Midbrain (tissue), 1 donor: ENCODE data around the gene HSPB9.
"Not testable (repeated sequence)": the region's sequence is repeated elsewhere in the genome, so short reads cannot be mapped to it uniquely, and the experiment has no call there.

Experiments used
- DNase-seq: peaks from one replicate; lab custom pipeline; 2025; lab: John Stamatoyannopoulos, UW

Gene HSPB9

DNA sequence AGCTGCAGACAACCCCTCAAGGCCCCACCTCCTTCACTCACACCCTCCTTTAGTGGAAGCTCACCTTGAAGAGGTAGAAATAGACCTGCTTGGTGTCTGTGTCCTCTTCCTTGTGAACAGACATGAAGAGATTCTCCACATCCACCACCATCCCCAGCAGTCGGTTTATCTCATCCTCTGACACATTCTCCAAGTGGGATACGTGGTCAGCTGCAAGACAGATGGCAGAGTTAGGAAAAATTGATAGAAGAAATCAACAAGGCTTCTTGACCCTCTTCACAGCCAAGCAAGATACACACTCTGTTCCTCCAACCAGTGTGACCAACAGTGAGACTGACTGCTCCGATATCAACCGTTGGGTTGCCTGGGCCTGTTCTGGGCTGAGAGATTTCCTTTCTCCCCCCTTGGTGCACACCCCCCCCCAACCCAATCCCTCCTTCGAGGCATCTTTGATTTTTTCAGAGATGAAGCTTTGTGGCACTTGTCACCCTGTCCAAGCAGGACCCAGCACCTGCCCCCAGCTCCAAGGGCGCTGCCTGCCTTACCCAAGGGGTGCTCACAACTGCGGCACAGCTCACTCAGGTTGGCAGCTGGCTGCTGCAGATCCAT lies 2.3 kb upstream of the HSPB9 start:
- DNase-seq: no peak

GRCh38 chr17:42120770-42121769 lies 1.5 kb upstream of the HSPB9 start, which contains the start of gene KAT2A:
Gene KAT2A, minus strand, starts transcription at chr17:42121367. Its CDS starts 63 bp downstream, at chr17:42121304.
- peak; percentile 90 for DNase-seq

- DNase-seq: no peak
Observed at GRCh38 chr17:42124256-42124655, 1.7 kb downstream of the HSPB9 start.

GRCh38 chr17:42125565-42125964 lies 3.0 kb downstream of the HSPB9 start:
- DNase-seq: no peak

GRCh38 chr17:42126836-42127235 lies 4.2 kb downstream of the HSPB9 start:
- no peak for DNase-seq

DNA sequence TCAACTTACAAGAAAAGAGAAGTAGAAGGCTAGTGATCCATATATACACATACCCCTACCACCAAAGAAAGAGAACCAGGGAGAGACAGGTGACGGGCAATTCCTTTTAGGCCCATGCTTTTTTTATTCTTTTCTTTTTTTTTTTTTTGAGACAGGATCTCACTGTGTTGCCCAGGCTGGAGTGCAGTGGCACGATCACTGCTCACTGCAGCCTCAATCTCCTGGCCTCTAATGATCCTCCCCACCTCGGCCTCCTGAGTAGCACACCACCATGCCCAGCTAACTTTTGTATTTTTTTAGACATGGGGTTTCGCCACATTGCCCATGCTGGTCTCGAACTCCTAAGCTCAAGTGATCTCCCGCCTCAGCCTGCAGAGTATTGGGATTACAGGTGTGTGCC lies 4.8 kb downstream of the HSPB9 start:
- DNase-seq: no peak

DNA sequence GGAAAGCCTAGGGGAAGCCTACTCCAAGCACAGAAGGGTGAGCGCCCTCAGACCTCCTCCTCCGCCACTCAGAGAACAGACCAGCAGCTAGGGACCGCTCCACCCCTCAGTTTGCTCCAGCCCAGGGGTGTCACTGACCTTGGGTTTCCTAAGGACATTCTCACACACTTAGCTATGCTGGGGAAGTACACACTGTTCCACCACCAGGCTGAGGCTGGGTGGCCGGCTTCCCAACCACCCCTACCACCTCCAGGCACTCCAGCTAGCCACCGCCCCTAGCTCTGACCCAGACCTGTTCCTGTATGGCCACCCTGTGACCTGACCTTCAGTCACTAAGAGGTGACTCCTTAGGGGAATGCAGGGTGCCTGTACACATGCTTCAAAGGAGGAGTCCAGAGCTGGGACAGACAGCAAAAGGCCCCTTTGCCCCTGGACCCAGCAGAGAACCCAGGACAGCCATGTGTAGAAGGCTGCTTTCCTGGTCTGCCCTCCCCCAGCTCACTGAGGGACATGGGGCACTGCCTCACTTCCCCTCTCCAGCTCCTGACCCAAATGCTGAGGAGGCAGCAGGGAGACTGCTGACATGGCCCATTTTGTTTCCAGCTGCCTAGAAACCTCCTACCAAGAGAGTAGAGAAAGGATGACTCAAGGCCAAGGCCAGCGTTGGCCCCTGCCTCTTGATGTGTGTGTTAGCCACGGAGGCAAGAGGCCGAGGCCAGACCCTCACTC lies 6.7 kb downstream of the HSPB9 start:
- DNase-seq: peak; percentile 27

DNA sequence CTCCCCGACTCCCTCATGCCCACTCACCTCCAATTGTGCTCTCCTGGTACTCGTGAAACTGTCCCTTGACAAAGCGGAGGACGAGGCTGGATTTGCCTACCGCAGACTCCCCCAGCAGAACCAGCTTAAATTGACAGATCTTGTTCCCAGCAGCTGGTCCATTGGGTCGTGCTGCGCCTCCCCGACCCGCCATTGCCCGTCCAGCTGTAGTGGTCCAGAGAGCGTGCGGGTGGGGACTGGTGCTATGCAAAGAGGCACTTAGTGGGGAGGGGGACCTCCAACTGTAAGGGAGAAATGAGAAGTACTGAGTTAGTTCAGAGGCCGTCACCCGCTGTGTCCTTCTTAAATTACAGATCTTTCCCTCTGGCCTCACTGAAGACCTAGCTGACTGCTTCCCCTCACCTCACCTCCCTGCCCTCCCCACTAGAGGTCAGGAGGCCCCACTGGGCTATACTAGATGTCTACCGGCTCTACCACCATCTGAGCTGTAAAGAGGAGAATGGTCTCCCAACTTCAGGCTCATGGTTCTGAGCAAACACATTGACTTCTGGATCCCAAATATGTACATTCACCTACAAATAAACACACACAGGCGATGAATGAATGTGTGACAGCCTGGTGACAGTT lies 7.8 kb downstream of the HSPB9 start:
- no peak for DNase-seq

GRCh38 chr17:42131232-42131631 lies 8.6 kb downstream of the HSPB9 start:
- DNase-seq: no peak

- no peak for DNase-seq
Observed at GRCh38 chr17:42131981-42132432, 9.4 kb downstream of the HSPB9 start.

DNA sequence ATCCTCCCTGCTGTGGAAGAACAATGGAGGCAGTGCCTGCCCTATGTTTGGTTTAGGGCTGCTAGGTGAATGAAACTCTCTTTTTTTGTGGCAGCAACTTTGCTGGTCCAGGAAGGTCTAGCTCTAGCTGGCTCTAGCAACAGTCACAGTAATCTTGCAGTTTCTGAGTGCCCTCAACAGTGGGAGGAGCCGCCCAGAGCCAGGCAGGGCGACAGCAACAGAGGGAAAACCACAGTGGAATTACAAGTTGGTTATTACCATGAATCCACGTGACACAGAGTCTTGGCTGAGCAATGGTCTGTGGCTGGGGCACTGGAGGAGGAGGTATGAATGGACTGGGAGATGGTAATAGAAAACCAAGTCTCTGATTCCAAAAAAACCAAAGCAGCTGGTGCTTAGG lies 10.3 kb downstream of the HSPB9 start:
- peak; percentile 80 for DNase-seq

- no peak for DNase-seq
Observed at GRCh38 chr17:42133461-42134041, 10.9 kb downstream of the HSPB9 start.

- no peak for DNase-seq
Observed at GRCh38 chr17:42135151-42135550, 12.5 kb downstream of the HSPB9 start.

GRCh38 chr17:42135664-42136653 lies 13.4 kb downstream of the HSPB9 start:
- DNase-seq: no peak

DNA sequence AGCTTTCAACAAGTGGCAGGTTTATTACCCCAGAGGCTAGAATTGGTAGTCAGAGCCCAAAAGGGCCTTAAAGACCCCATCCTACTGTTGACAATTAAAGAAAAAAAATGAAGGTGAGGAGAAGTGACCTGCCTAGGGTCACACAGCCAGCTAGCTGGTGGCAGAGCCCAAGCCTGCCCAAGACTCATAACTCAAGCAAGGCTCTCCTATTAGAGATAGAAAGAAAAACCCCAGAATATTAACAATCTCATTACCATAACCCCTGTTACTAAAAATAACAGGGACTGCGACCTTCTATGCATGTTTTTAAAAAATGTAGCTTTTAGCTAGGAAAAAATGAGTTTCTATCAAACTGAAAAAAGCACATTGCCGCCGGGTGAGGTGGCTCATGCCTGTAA lies 14.0 kb downstream of the HSPB9 start:
- DNase-seq: no peak

DNA sequence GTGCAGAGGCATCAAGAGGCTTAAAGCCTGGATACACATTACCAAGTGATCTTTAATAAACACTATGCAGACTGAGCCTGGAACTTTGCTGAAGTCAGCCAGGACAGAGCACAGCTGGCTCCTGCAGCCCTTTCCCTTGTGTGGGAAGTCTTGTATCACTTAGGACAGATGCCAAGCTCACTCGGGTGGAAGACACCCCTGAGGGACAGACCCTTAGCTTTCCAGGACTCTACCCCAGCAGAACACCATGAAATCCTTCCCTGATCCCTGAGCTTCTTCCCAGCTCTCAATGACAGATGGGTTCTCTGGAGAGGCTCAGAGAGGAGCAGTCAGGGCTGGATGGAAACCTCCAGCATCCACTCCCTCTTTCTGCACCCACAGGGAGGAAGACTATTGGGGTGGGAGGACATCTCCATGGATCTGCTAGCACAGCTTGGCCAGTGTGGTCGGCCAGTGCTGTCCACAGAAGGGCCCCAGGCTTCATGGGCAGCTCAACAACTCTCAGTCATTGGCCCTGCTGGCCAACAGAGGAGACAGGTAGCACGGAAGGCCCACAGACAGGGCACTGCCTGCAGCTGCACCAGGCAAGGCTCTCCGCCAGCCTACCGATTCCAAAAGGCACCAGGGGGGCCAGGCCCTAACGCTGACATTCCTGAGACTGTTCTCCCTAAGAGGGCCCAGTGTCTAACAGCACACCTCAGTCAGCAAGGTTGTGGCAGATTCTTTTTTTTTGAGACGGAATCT lies 16.3 kb downstream of the HSPB9 start:
- no peak for DNase-seq

DNA sequence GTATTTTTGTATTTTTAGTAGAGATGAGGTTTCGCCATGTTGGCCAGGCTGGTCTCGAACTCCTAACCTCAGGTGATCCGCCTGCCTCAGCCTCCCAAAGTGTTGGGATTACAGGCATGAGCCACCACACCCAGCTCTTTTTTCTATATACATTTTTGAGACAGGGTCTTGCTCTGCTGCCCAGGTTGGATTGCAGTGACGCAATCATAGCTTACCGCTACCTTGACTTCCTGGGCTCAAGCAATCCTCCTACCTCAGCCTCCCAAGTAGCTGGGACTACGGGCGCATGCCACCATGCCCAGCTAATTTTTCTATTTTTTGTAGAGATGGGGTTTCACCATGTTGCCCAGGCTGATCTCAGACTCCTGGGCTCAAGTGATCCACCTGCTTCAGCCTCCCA lies 18.1 kb downstream of the HSPB9 start:
- DNase-seq: not testable (repeated sequence)

GRCh38 chr17:42141382-42141781 lies 18.8 kb downstream of the HSPB9 start:
- DNase-seq: no peak

- DNase-seq: no peak
Observed at GRCh38 chr17:42142371-42142896, 19.8 kb downstream of the HSPB9 start.
